GM20000 (cell line): ENCODE measurements around the gene RYR1.
"Not testable (repeated sequence)": the region's sequence is repeated elsewhere in the genome, so short reads cannot be mapped to it uniquely, and the experiment has no call there.

ENCODE experiments used
- DNase-seq: peaks from one replicate; pipeline ENCODE4 v3.0.0; 2012; ENCODE audit warnings: low spot score
- TF ChIP-seq, protein P1 (sequence below): IDR thresholded peaks from 2 replicates; pipeline ENCODE4 v1.5.1; 2012; ENCODE audit warnings: mild to moderate bottlenecking, control low read depth; ENCODE audit errors: extremely low read depth, missing control alignments

RYR1 gene

DNA sequence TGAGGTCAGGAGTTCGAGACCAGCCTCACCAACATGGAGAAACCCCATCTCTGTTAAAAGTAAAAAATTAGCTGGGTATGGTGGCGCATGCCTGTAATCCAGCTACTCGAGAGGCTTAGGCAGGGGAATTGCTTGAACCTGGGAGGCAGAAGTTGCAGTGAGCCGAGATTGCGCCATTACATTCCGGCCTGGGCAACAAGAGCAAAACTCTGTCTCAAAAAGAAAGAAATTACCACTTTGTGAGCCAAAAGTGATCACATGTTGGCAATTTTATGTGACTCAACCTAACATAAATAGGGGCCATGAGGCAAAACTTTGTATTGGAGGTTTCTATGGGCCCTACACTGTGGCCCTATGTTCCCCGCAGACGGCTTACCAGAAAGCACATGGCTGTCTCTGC, 112.1 kb downstream of the RYR1 start:
- TF ChIP-seq, protein P1, sequence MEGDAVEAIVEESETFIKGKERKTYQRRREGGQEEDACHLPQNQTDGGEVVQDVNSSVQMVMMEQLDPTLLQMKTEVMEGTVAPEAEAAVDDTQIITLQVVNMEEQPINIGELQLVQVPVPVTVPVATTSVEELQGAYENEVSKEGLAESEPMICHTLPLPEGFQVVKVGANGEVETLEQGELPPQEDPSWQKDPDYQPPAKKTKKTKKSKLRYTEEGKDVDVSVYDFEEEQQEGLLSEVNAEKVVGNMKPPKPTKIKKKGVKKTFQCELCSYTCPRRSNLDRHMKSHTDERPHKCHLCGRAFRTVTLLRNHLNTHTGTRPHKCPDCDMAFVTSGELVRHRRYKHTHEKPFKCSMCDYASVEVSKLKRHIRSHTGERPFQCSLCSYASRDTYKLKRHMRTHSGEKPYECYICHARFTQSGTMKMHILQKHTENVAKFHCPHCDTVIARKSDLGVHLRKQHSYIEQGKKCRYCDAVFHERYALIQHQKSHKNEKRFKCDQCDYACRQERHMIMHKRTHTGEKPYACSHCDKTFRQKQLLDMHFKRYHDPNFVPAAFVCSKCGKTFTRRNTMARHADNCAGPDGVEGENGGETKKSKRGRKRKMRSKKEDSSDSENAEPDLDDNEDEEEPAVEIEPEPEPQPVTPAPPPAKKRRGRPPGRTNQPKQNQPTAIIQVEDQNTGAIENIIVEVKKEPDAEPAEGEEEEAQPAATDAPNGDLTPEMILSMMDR, result no peak
- DNase-seq, result no peak

DNA sequence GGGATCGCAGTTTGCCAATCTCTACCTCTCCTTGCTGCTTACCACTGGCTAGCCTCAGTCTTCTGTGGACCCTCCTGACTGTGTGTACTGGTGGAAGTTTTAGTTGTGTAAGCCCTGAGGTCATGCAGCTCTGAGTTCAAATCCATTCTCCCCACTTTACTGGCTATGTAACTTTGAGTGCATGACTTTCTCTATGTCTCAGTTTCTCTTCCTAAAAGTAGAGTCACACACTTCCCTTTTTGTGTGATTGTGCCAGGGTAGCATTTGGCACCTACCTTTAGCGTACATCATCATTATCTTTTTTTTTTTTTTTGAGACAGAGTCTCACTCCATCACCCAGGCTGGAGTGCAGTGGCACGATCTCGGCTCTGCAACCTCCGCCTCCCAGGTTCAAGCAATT, 113.9 kb downstream of the RYR1 start:
- DNase-seq, result no peak

DNA sequence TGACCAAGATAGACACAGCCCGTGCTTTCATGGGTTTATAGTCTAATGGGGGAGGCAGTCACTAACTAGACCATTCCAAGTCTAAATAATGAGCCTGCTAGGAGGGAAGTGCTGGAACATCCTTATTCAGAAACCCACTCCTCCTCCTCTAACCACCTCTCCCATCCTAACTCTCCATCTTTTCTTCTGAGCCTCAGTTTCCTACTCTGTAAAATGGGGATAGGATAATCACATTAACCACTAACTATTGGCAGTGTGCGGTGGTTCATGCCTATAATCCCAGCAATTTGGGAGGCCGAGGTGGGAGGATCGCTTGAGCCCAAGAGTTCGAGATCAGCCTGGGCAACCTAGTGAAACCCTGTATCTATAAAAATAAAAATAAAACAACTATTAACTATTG, 115.6 kb downstream of the RYR1 start:
- TF ChIP-seq, protein P1, result no peak
- DNase-seq, result no peak

More for the DNA sequence above, 113.9 kb downstream of the RYR1 start:
- TF ChIP-seq, protein P1, result no peak

DNA sequence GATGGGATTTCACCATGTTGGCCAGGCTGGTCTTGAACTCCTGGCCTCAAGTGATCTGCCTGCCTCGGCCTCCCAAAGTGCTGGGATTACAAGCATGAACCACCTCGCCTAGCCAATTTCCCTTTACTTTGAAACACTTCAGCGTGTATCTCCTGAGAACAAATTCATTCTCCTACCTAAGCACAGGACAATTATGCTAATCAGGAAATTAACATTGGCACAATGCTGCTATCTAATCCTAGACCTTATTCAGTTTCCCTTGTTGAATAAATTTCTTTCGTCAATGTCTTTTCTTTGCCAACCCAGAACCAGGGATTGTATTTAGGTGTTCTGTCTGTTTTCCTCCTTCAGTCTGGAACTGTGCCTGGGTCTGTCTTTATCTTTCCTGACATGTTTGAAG, 116.5 kb downstream of the RYR1 start:
- TF ChIP-seq, protein P1, result no peak

DNA sequence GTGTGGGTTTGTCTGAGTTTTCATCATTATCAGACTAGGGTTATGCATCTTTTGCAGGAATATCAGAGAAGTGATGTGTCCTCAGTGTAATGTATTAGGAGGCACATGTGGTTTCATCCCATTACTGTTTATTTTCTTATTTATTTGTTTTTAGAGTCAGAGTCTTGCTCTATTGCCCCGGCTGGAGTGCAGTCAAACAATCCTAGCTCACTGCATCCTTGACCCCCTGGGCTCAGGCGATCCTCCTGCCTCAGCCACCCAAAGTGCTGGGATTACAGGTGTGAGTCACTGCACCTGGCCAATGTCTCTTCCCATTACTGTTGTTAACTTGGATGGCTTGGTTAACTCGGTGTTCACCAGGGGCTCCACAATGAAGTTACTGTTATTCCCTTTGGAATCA, 116.9 kb downstream of the RYR1 start:
- TF ChIP-seq, protein P1, result no peak
- no peak for DNase-seq

More for the DNA sequence above, 116.5 kb downstream of the RYR1 start:
- no peak for DNase-seq

DNA sequence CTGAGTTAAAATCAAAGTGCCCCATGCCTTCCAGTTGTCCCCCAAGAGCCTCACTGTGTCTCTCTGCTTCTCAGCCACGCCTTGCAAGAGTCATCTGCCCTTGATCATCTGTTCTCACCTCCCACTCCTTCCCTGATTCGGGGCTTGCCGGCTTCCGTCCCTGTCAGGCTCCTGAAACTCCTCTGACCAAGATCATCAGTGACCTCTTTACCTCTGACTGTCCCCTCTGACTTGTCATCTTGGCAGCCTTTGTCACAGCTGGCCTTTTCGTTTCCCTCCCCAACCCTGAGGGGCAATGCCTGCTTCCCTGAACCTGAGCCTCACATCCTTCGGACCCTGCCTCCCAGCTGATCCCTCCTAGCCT, 117.9 kb downstream of the RYR1 start:
- TF ChIP-seq, protein P1, result no peak
- DNase-seq, result peak; percentile 75

DNA sequence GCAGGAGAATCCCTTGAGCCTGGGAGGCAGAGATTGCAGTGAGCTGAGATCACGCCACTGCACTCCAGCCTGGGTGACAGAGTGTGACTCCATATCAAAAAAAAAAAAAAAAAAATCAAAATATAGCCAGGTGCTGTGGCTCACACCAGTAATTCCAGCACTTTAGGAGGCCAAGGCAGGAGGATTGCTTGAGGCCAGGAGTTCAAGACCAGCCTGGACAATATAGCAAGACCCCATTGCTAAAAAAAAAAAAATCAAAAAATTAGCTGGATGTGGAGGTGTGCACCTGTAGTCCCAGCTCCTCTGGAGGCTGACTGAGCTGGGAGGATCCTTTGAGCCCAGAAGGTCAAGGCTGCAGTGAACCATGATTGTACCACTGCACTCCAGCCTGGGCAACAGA, 119.7 kb downstream of the RYR1 start:
- not testable (repeated sequence) for DNase-seq

DNA sequence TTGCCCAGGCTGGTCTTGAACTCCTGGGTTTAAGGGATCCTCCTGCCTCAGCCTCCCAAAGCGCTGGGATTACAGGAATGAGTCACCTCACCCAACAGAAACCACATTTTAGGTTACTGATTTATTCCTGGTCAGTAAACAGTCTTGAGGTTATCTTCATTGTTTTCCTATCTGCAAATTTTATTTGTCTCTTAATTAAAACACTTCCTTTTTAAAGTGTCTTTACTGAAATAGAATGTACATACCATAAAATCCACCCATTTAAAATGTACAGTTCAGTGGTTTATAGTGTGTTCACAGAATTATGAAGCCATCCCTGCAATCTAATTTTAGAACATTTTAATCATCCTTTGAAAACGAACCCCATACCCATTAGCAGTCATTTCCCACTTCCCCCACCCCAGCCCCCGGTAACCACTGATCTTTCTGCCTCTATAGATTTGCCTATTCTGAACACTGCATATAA, 121.2 kb downstream of the RYR1 start:
- TF ChIP-seq, protein P1, result no peak
- DNase-seq, result no peak
